Measurements from ENCODE around the gene FARS2. TPM values are rescaled to one million over a fixed set of nuclear protein-coding genes. Genes with fewer than 3 reads are reported as not detected.

The FARS2 gene
- total and polyA plus RNA-seq, 2 experiments from 2014 or later = 9.9 to 15.4 TPM

- DNase-seq (ENCODE audit: low spot score) = no peak
- TF ChIP-seq EZH2 (IDR thresholded peaks at IDR 0.05; ENCODE audit: borderline replicate concordance) = no peak
- TF ChIP-seq EZH2phosphoT487 (IDR thresholded peaks at IDR 0.05; ENCODE audit: low read depth, severe bottlenecking, unreplicated experiment) = no peak
- TF ChIP-seq CTCF (IDR thresholded peaks at IDR 0.05; ENCODE audit: poor library complexity) = no peak
- Histone ChIP-seq H3K4me1 (ENCODE audit: insufficient read depth) (no peaks in the 10 kb centered on the region), H3K79me2 (no peaks in the 10 kb centered on the region), H3K27me3 (no peaks in the 10 kb centered on the region), H3K4me3 (no peak overlapping the region), H3K9me3 (ENCODE audit: low read depth) (no peaks in the 10 kb centered on the region), H2AFZ (no peak overlapping the region), H3K4me2 (no peak overlapping the region), H3K27ac (no peak overlapping the region), H3K36me3 (replicated peaks; ENCODE audit: insufficient read depth, low read depth) (no peaks in the 10 kb centered on the region), H4K20me1 (ENCODE audit: insufficient read depth, poor library complexity, severe bottlenecking) (no peaks in the 10 kb centered on the region), H3K9me2 (replicated peaks; ENCODE audit: insufficient read depth) (no peaks in the 10 kb centered on the region)
- 52% methylated on average over 4 of the region's 4 CpGs for WGBS (ENCODE audit: low lambda C conversion rate, missing lambda C conversion rate)
Measured at GRCh38 chr6:5416250-5416649, 154.9 kb downstream of the FARS2 start.

GRCh38 chr6:5422321-5422915, 161.1 kb downstream of the FARS2 start:
- 50% methylated on average over 5 of the region's 5 CpGs for WGBS (ENCODE audit: low lambda C conversion rate, missing lambda C conversion rate)
- H3K4me2 ChIP-seq = no peak overlapping the region
- no peaks in the 10 kb centered on the region for H3K79me2 ChIP-seq
- no peaks in the 10 kb centered on the region for H3K9me3 ChIP-seq (ENCODE audit: low read depth)
- H3K4me1 ChIP-seq (ENCODE audit: insufficient read depth) = no peaks in the 10 kb centered on the region
- H3K36me3 ChIP-seq (replicated peaks; ENCODE audit: insufficient read depth, low read depth) = no peaks in the 10 kb centered on the region
- H3K9me2 ChIP-seq (replicated peaks; ENCODE audit: insufficient read depth) = no peaks in the 10 kb centered on the region
- DNase-seq (ENCODE audit: low spot score) = peak; percentile 53
- no peak for TF ChIP-seq EZH2phosphoT487 (IDR thresholded peaks at IDR 0.05; ENCODE audit: low read depth, severe bottlenecking, unreplicated experiment)
- TF ChIP-seq CTCF (IDR thresholded peaks at IDR 0.05; ENCODE audit: poor library complexity) = peak; percentile 53
- no peak for TF ChIP-seq EZH2 (IDR thresholded peaks at IDR 0.05; ENCODE audit: borderline replicate concordance)
- no peaks in the 10 kb centered on the region for H4K20me1 ChIP-seq (ENCODE audit: insufficient read depth, poor library complexity, severe bottlenecking)
- no peak overlapping the region for H3K27ac ChIP-seq
- H2AFZ ChIP-seq = no peak overlapping the region
- H3K4me3 ChIP-seq = no peak overlapping the region
- H3K27me3 ChIP-seq = no peaks in the 10 kb centered on the region

- DNase-seq (ENCODE audit: low spot score) = no peak
- 92% methylated on average over 4 of the region's 4 CpGs for WGBS (ENCODE audit: low lambda C conversion rate, missing lambda C conversion rate)
- H4K20me1 ChIP-seq (ENCODE audit: insufficient read depth, poor library complexity, severe bottlenecking) = no peaks in the 10 kb centered on the region
- H3K9me2 ChIP-seq (replicated peaks; ENCODE audit: insufficient read depth) = no peaks in the 10 kb centered on the region
- no peaks in the 10 kb centered on the region for H3K36me3 ChIP-seq (replicated peaks; ENCODE audit: insufficient read depth, low read depth)
- no peaks in the 10 kb centered on the region for H3K79me2 ChIP-seq
- H3K27ac ChIP-seq = no peak overlapping the region
- no peak overlapping the region for H3K4me2 ChIP-seq
- H3K4me3 ChIP-seq = no peak overlapping the region
- H2AFZ ChIP-seq = no peak overlapping the region
- no peaks in the 10 kb centered on the region for H3K4me1 ChIP-seq (ENCODE audit: insufficient read depth)
- TF ChIP-seq EZH2phosphoT487 (IDR thresholded peaks at IDR 0.05; ENCODE audit: low read depth, severe bottlenecking, unreplicated experiment) (no peak), CTCF (IDR thresholded peaks at IDR 0.05; ENCODE audit: poor library complexity) (no peak), EZH2 (IDR thresholded peaks at IDR 0.05; ENCODE audit: borderline replicate concordance) (no peak)
- no peaks in the 10 kb centered on the region for H3K27me3 ChIP-seq
- no peaks in the 10 kb centered on the region for H3K9me3 ChIP-seq (ENCODE audit: low read depth)
Measured at GRCh38 chr6:5423251-5423650, 161.9 kb downstream of the FARS2 start.

Data from hepatocyte (in vitro differentiated cells).